NCI-H1436 (cell line): ENCODE data around the gene PRAMEF2.
"Not testable (repeated sequence)": the region's sequence is repeated elsewhere in the genome, so short reads cannot be mapped to it uniquely, and the experiment has no call there.

Experiments
- DNase-seq: peaks from one replicate; lab custom pipeline; 2025; lab: John Stamatoyannopoulos, UW

Gene PRAMEF2

GRCh38 chr1:12856786-12857185 lies at the start of gene PRAMEF2:
Gene PRAMEF2 (plus strand): TSS chr1:12857086. CDS start chr1:12859010, 1,924 bp downstream.
- not testable (repeated sequence) for DNase-seq

GRCh38 chr1:12809933-12810332 lies 47.0 kb upstream of the PRAMEF2 start:
- no peak for DNase-seq

GRCh38 chr1:12810691-12811408 lies 46.0 kb upstream of the PRAMEF2 start:
- no peak for DNase-seq

GRCh38 chr1:12811409-12811784 lies 45.5 kb upstream of the PRAMEF2 start:
- DNase-seq: no peak

GRCh38 chr1:12819061-12819460 lies 37.8 kb upstream of the PRAMEF2 start:
- DNase-seq: not testable (repeated sequence)

- DNase-seq: not testable (repeated sequence)
Measured at GRCh38 chr1:12831310-12831709, 25.6 kb upstream of the PRAMEF2 start, which contains the start of gene PRAMEF11. Gene PRAMEF11 (minus strand): TSS chr1:12831410. CDS start chr1:12828789, 2,621 bp downstream.

GRCh38 chr1:12833251-12833650 lies 23.6 kb upstream of the PRAMEF2 start:
- not testable (repeated sequence) for DNase-seq

- DNase-seq: not testable (repeated sequence)
Measured at GRCh38 chr1:12848620-12849019, 8.3 kb upstream of the PRAMEF2 start, which contains the start of gene HNRNPCL1. Gene HNRNPCL1 (minus strand): TSS chr1:12848720. CDS start chr1:12848289, 431 bp downstream.

GRCh38 chr1:12851779-12852178 lies 5.1 kb upstream of the PRAMEF2 start:
- no peak for DNase-seq

GRCh38 chr1:12863131-12863880 lies 6.4 kb downstream of the PRAMEF2 start:
- DNase-seq: not testable (repeated sequence)

GRCh38 chr1:12878453-12878852 lies 21.6 kb downstream of the PRAMEF2 start:
- DNase-seq: not testable (repeated sequence)

GRCh38 chr1:12886101-12886500 lies 29.2 kb downstream of the PRAMEF2 start, which contains the start of gene PRAMEF4:
Gene PRAMEF4 (minus strand): TSS chr1:12886201. CDS start chr1:12883394, 2,807 bp downstream.
- DNase-seq: not testable (repeated sequence)

- not testable (repeated sequence) for DNase-seq
Measured at GRCh38 chr1:12898170-12898569, 41.3 kb downstream of the PRAMEF2 start, which contains the start of gene PRAMEF10. Gene PRAMEF10 (minus strand): TSS chr1:12898270. CDS start chr1:12895847, 2,423 bp downstream.

- not testable (repeated sequence) for DNase-seq
Measured at GRCh38 chr1:12899186-12899585, 42.3 kb downstream of the PRAMEF2 start.

- not testable (repeated sequence) for DNase-seq
Measured at GRCh38 chr1:12903793-12904572, 47.1 kb downstream of the PRAMEF2 start.
